PFSK-1 (cell line): ENCODE results near the gene SH3BP5.

Experiments
- FOXP2 ChIP-seq: optimal IDR thresholded peaks from 2 replicates; pipeline ENCODE3; 2011; ENCODE audit warnings: borderline replicate concordance, control low read depth, inconsistent platforms; ENCODE audit not compliant: insufficient read depth; ENCODE audit errors: extremely low read length, extremely low read depth
- POLR2AphosphoS5 ChIP-seq: IDR thresholded peaks from 2 replicates; pipeline ENCODE4 v1.6.1; 2012; ENCODE audit warnings: low read depth, mild to moderate bottlenecking, control low read depth, low read length, moderate library complexity
- REST ChIP-seq, 2 experiments: IDR thresholded peaks; 2 replicates each; pipeline versions ENCODE4 v1.6.1 to v1.8.0; 2011 to 2012; ENCODE audit warnings: low read depth in 2 of 2, low read length in 2 of 2, control low read depth in 1 of 2, inconsistent platforms in 1 of 2, mild to moderate bottlenecking in 1 of 2, moderate library complexity in 1 of 2; ENCODE audit not compliant: insufficient read depth in 1 of 2
- SIN3A ChIP-seq: IDR thresholded peaks from 2 replicates; pipeline ENCODE4 v1.6.1; 2012; ENCODE audit warnings: mild to moderate bottlenecking, low read length, moderate library complexity, borderline replicate concordance; ENCODE audit not compliant: insufficient read depth
- TAF1 ChIP-seq: IDR thresholded peaks from 2 replicates; pipeline ENCODE4 v1.6.1; 2012; ENCODE audit warnings: low read length, control low read depth, borderline replicate concordance; ENCODE audit not compliant: insufficient read depth

The SH3BP5 gene

GRCh38 chr3:15345066-15345607 is 12.8 kb upstream of the SH3BP5 start:
- TF ChIP-seq SIN3A (no peak), FOXP2 (no peak), TAF1 (no peak), POLR2AphosphoS5 (no peak), REST (IDR thresholded peaks at IDR 0.05; ENCODE audit: insufficient read depth in 1 of 2, low read depth in 2 of 2, low read length in 2 of 2) (no peak)

GRCh38 chr3:15342945-15343344 is 10.6 kb upstream of the SH3BP5 start:
- TF ChIP-seq FOXP2 (no peak), TAF1 (no peak), REST (IDR thresholded peaks at IDR 0.05; ENCODE audit: insufficient read depth in 1 of 2, low read depth in 2 of 2, low read length in 2 of 2) (no peak), SIN3A (no peak), POLR2AphosphoS5 (no peak)

GRCh38 chr3:15342246-15342645 is 9.9 kb upstream of the SH3BP5 start:
- TF ChIP-seq POLR2AphosphoS5 (no peak), SIN3A (no peak), REST (IDR thresholded peaks at IDR 0.05; ENCODE audit: insufficient read depth in 1 of 2, low read depth in 2 of 2, low read length in 2 of 2) (no peak), FOXP2 (no peak), TAF1 (no peak)

GRCh38 chr3:15341030-15341726 is 8.8 kb upstream of the SH3BP5 start:
- TF ChIP-seq POLR2AphosphoS5 (no peak), SIN3A (no peak)

GRCh38 chr3:15339786-15340215 is 7.4 kb upstream of the SH3BP5 start:
- TF ChIP-seq REST (IDR thresholded peaks at IDR 0.05; ENCODE audit: insufficient read depth in 1 of 2, low read depth in 2 of 2, low read length in 2 of 2) (no peak), SIN3A (no peak), TAF1 (no peak), FOXP2 (no peak), POLR2AphosphoS5 (no peak)
